Endothelial cell of umbilical vein (primary cell): Measurements from ENCODE around the gene NRCAM.

Source experiments
- CTCF ChIP-seq, 2 donors: IDR thresholded peaks; 1 replicate in 1 of 2; 2 replicates in 1 of 2; pipeline ENCODE4 v1.5.1; 2011; ENCODE audit warnings: low read length in 2 of 2, mild to moderate bottlenecking in 2 of 2, moderate library complexity in 2 of 2, control low read depth in 1 of 2, inconsistent platforms in 1 of 2, low read depth in 1 of 2; ENCODE audit not compliant: insufficient read depth in 1 of 2; ENCODE audit errors: extremely low read depth in 1 of 2
- EZH2 ChIP-seq: IDR thresholded peaks from 2 replicates; pipeline ENCODE4 v1.6.1; 2012; ENCODE audit warnings: borderline replicate concordance, low read depth, mild to moderate bottlenecking, moderate library complexity, low read length, inconsistent platforms; ENCODE audit not compliant: severe bottlenecking
- FOS ChIP-seq: IDR thresholded peaks from 2 replicates; pipeline ENCODE4 v1.6.1; 2011; ENCODE audit warnings: mild to moderate bottlenecking, low read length, moderate library complexity, borderline replicate concordance; ENCODE audit not compliant: insufficient read depth
- JUN ChIP-seq: IDR thresholded peaks from 2 replicates; pipeline ENCODE4 v1.6.1; 2011; ENCODE audit warnings: borderline replicate concordance, low read depth; ENCODE audit not compliant: insufficient read length, insufficient read depth
- POLR2A ChIP-seq: IDR thresholded peaks from 2 replicates; pipeline ENCODE4 v1.6.1; 2012; ENCODE audit warnings: low read depth, mild to moderate bottlenecking, control low read depth, low read length
- POLR2AphosphoS5 ChIP-seq: IDR thresholded peaks from 2 replicates; pipeline ENCODE4 v1.6.1; 2012; ENCODE audit warnings: low read depth, mild to moderate bottlenecking, control low read depth, low read length, moderate library complexity; ENCODE audit not compliant: insufficient read depth
- TF ChIP-seq, protein P1 (sequence below): IDR thresholded peaks from 2 replicates; pipeline ENCODE4 v1.6.1; 2011; ENCODE audit not compliant: insufficient read depth, insufficient read length

DNA sequence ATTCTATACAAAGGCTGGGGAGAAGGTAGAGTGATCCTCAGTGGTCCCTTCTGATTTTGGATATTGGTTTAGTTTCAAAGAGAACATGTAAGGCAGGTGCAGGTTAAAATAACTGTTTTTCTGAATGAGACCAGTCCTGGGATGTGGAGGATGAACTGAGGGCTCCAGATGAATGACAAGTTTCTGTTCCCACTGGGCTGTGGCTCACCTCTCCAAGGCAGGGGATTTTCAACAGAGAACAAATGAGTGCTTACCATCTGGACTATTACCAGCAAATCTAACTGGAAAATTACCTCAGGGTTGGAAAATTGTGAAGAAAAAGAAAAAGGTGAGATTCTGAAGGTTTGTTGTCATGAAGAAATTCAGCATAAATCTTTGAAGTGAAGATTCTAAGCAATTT, 334.1 kb downstream of the NRCAM start:
- TF ChIP-seq POLR2AphosphoS5 = no peak
- no peak for TF ChIP-seq CTCF (IDR thresholded peaks at IDR 0.05; ENCODE audit: extremely low read depth in 1 of 2, insufficient read depth in 1 of 2, low read depth in 1 of 2, low read length in 2 of 2)
- TF ChIP-seq POLR2A = no peak
- TF ChIP-seq EZH2 = no peak
- TF ChIP-seq, protein P1, sequence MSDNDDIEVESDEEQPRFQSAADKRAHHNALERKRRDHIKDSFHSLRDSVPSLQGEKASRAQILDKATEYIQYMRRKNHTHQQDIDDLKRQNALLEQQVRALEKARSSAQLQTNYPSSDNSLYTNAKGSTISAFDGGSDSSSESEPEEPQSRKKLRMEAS = no peak
- TF ChIP-seq JUN = no peak
- no peak for TF ChIP-seq FOS
